Body of pancreas (tissue), 4 donors: ENCODE data around the gene RFC4.

Experiments used
- POLR2A ChIP-seq, 3 donors: fragments of 450-650 bp; IDR thresholded peaks; one replicate each; pipeline ENCODE4 v1.6.1; 2016; ENCODE audit warnings: antibody characterized with exemption in 3 of 3, mild to moderate bottlenecking in 2 of 3
- TF ChIP-seq, protein P1 (sequence below), 7 experiments: fragments of 450-650 bp in 4 of 7; fragments of 200-600 bp in 3 of 7; sonication (generic) in 3 of 7; IDR thresholded peaks; one replicate each; pipeline ENCODE4 v1.5.1; 2016 to 2019; ENCODE audit warnings: antibody characterized with exemption in 7 of 7

GRCh38 chr3:186815435-186815834 is 9.2 kb upstream of the RFC4 start:
- TF ChIP-seq, protein P1, sequence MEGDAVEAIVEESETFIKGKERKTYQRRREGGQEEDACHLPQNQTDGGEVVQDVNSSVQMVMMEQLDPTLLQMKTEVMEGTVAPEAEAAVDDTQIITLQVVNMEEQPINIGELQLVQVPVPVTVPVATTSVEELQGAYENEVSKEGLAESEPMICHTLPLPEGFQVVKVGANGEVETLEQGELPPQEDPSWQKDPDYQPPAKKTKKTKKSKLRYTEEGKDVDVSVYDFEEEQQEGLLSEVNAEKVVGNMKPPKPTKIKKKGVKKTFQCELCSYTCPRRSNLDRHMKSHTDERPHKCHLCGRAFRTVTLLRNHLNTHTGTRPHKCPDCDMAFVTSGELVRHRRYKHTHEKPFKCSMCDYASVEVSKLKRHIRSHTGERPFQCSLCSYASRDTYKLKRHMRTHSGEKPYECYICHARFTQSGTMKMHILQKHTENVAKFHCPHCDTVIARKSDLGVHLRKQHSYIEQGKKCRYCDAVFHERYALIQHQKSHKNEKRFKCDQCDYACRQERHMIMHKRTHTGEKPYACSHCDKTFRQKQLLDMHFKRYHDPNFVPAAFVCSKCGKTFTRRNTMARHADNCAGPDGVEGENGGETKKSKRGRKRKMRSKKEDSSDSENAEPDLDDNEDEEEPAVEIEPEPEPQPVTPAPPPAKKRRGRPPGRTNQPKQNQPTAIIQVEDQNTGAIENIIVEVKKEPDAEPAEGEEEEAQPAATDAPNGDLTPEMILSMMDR (IDR thresholded peaks at IDR 0.05), result no peak
- TF ChIP-seq POLR2A (IDR thresholded peaks at IDR 0.05), result no peak
